ENCODE measurements around the gene SMARCE1. TPM values are rescaled to one million over a fixed set of nuclear protein-coding genes. Genes with fewer than 3 reads are reported as not detected.

Gene SMARCE1
- total RNA-seq, 1 experiment from 2014 or later: 90.4 TPM

- no peak for DNase-seq (ENCODE audit: low read depth)
Observed at GRCh38 chr17:40645943-40646342, 1.7 kb downstream of the SMARCE1 start.

GRCh38 chr17:40645291-40645690, 2.3 kb downstream of the SMARCE1 start:
- DNase-seq (ENCODE audit: low read depth): no peak

GRCh38 chr17:40637931-40638330, 9.7 kb downstream of the SMARCE1 start:
- DNase-seq (ENCODE audit: low read depth): no peak

DNA sequence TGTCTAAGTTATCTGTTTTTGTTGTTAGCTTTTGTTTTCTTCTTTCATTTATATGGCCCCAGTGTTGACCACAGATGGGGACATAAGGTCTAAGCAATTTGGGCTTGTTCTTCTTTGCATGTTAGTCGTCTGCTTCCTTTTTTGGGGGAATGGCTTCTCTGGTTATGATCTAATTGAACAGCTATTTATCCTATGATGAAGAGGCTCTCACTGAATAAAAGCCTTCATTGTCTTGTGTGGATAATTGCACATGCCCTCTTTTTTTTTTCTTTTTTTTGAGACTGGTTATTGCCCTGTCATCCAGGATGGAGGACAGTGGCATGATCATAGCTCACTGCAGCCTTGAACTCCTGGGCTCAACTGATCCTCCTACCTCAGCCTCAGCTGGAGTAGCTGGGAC, 13.7 kb downstream of the SMARCE1 start:
- DNase-seq (ENCODE audit: low read depth): peak; percentile 26

- no peak for DNase-seq (ENCODE audit: low read depth)
Observed at GRCh38 chr17:40632216-40632615, 15.4 kb downstream of the SMARCE1 start.

- no peak for DNase-seq (ENCODE audit: low read depth)
Observed at GRCh38 chr17:40629842-40630241, 17.8 kb downstream of the SMARCE1 start.

GRCh38 chr17:40625311-40625710, 22.3 kb downstream of the SMARCE1 start:
- no peak for DNase-seq (ENCODE audit: low read depth)

DNA sequence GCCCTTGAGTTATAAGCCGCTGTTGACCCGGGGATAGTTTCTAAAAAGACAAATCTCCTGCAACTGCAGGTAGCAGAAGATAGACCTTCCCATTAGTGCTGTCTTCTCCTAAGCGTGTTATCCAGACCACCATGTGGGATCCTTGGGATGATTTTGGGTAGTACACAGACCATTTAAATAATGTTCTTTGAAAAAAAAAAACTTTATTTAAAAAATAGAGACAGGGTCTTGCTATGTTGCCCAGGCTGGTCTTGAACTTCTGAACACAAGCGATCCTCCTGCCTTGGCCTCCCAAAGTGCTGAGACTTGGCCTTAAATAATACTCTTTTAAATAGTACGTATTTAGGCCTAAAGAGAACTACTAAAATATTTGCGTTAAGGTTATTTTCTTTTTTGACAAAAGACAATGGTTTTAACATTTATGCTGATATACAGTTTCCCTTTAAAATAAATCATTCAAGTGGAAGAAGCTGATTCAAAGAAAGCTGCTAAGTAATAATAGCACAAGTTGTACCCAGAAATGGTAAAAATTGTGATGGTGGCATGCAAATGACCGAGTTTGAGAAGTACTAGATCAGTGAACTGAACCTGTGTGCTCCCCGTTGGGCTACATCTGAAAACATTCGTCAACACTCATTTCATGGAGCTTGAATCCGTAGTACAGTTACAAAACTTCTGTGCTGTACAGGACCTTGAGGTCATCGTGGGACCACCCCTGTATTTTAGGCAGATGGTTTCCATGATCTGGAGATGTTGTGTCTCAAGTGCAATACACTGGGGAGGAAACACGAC, 24.0 kb downstream of the SMARCE1 start:
- no peak for DNase-seq (ENCODE audit: low read depth)

DNA sequence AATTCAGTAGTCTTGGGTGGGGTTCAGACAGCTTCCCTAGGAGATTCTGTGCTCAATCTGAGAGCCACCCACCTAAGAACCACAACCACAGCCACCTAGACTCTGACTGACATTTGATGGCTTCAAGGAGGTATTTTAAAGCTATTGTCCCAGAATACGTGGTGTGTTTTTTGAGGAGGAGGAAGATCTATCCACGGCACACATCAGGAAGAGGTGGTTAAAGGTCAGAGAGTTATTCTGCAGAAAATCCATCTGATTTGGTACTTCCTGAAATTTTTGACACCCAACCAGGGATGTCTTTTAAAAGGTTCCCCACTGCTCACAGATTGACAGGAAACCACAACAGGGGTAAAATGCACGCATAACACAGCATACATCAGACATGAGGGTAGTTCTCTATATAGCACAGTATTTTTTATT, 25.1 kb downstream of the SMARCE1 start:
- DNase-seq (ENCODE audit: low read depth): no peak

DNA sequence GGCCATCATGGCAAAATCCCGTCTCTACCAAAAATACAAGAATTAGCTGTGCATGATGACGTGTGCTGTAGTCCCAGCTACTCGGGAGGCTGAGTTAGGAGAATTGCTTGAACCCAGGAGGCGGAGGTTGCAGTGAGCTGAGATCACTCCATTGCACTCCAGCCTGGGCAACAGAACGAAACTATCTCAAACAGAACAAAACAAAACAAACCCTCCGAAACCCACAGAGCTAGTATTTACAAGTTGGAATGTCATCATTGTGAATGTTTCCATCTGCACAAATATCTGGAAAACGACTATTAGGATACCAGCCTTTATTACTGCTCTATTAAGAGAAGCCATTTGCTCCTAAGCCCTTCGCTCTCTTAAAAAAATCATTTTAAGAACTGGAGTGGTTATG, 26.0 kb downstream of the SMARCE1 start:
- no peak for DNase-seq (ENCODE audit: low read depth)

DNA sequence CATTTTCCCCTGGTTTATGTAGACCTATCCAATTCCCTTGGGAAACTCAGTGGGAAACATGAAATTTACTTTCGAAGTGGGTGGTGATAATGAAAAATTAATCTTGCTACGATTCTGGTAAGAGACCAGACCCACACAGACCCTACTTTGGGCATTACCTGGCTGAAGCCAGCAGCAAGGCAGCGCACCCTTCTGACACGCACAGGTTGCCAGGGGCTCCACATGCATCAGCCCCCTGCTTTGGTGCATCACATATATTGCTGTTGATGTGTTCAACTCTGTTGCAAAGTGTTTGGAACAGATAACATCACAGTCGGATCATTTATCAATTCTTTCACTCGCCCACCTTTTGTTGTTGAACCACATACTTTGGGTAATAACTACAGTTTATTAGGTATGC, 26.6 kb downstream of the SMARCE1 start:
- DNase-seq (ENCODE audit: low read depth): no peak

- DNase-seq (ENCODE audit: low read depth): no peak
Observed at GRCh38 chr17:40618754-40619625, 28.6 kb downstream of the SMARCE1 start.

DNA sequence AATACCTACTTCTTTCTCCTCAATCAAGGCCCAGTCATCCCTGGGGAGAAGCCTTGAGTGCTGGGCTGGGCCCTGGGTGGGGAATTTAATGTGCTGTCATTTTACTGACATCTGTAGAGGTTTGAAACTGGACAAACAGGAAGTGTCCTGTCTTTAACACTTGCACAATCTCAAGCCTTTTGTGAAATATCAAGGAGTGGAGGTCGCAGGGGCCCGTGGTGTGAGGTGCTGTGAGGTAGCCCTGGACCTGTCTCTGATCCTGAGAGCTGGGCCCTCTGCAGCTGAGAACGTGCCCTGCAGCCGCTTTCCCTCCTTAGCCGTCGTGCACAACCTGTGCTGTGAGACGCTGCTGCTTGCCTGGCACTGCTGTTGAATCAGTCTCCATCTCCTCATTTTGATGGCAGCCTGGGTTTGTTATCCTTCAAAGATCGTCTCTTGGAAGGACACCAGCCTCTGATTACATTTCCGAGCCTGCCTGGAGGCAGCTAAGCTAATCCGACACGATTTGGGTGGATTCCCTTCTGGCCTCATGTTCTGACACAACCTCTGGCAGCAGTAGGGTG, 29.9 kb downstream of the SMARCE1 start:
- DNase-seq (ENCODE audit: low read depth): no peak

DNA sequence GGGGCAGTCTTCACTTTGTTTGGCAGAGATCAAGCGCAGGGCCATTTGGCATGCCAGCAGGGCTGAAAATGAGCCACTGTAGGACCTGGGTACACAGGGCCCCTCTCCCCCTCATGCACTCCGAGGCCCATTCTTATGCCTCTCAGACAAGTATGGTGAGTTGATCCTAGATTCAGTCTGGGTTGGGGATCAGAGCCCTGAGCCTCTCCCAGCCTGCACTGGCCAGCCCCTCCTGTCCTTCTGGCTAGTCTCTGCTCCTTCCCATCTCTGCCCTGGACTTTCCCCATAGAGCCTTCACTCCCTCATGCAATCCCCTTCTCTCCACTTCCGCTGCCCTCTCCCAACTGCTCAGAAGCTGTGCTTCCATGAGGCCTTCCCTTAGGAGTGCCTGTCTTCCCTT, 31.0 kb downstream of the SMARCE1 start:
- DNase-seq (ENCODE audit: low read depth): no peak

DNA sequence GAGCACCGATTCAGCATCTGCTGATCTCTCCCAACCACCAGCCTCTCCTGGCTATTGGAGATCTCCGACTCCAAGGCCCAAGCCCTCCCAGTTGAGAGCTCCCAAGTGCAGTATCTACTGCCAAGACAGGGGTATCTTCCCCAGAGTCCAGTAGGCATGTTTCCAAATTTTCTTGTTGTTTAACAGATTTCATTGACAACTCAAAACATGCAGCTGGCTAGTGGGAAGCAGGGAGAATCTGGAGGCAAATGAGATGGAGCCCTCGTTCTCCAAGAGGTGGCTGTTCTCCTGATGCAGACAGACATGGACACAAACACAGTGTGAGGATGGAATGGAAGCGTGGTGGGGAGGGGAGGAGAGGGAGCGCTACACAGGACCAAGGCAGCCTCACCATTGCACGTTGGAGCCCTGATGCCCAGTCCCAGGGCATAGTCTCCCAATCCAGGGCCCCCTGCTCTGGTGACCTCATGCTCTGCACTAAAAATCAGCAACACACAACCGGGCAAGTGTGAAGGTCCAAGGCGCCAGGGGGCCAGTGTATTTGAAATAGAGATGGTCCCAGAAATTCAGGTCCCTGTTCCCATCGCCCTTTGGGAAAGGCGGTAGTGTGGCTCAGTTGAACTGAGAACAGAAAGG, 31.7 kb downstream of the SMARCE1 start:
- DNase-seq (ENCODE audit: low read depth): no peak

DNA sequence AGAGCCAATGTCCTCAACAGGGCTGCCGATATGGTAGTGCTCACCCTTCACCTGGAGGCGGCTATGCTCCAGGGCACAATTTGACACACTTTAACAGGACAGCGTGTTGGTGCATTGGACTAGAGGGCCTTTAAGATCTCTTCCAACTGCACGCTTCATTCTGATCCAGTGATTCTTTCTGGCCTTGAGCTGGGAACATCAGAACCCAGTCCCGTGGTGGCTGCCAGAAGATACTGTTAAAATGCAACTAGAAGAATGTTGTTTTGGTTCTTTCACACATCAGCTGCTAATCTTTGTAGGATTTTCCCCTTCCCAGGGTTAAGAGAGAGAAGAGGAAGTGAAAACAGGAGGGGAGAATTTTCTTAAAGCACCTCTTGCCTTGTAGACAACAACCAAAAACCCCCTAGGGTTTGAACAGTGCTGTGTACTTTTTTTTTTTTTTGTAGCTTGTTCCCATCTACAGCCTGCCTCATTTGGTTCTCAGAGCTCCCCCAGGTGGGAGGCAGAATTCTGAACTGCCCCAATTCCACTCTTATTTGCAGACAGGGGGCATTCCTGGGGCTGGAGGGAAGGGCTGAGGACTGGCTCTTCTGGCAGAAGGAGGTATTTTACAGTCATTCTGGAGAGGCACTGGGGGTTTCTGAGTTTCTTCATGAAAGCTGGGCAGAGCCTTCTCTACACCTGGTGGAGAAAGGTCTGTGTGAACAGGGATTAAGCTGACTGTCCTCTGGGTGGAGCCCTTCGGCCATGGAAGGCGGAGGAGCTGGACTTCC, 32.4 kb downstream of the SMARCE1 start:
- peak; percentile 47 for DNase-seq (ENCODE audit: low read depth)

- no peak for DNase-seq (ENCODE audit: low read depth)
Observed at GRCh38 chr17:40614431-40615067, 33.1 kb downstream of the SMARCE1 start.

- no peak for DNase-seq (ENCODE audit: low read depth)
Observed at GRCh38 chr17:40613467-40614154, 34.0 kb downstream of the SMARCE1 start.

DNA sequence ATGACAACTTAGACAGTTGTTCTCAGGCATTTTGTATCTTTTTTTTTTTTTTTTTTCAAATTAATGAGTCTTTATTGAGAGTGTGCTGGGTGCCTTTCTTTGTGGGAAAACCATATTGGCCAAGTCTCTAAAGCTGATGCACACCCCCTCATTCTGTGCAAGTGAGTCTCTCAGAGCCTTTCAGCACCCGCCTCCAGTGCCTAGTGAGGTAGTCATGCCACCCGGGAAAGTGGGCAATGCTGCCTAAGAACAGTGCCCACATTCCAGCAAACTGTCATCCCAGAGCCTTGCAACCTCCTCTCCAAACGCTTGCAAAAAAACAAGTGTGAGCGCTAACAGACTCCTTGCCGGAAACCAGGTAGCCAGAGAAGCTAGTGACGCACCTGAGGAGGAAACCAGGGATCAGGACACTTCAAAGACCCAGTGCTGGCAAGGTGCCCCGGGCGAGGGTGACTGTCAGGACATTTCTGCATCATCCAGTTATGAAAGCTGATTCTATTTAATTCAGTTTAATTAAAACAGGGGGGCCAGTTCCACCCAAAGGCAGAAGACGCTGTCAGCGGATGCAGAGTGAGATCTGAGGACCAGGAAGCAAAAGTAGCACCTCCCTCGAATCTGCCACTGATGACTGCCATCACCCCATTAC, 34.9 kb downstream of the SMARCE1 start:
- no peak for DNase-seq (ENCODE audit: low read depth)

Data from RPMI7951 (cell line).